OCI-LY1 (cell line): ENCODE results near the gene CTNND2.

Source experiments
- H2AFZ ChIP-seq: fragments of 200-600 bp; sonication (generic), shearing (Covaris generic); 2 replicates; pipeline ENCODE4 v1.6.0; 2014; ENCODE audit warnings: antibody characterized with exemption, mild to moderate bottlenecking, low read length
- H3F3A ChIP-seq: fragments of 200-600 bp; sonication (generic), shearing (Covaris generic); 2 replicates; pipeline ENCODE4 v1.6.0; 2014; ENCODE audit warnings: mild to moderate bottlenecking, antibody characterized with exemption, low read length, moderate library complexity; ENCODE audit not compliant: insufficient read depth
- H3K27ac ChIP-seq: fragments of 200-600 bp; sonication (generic); 2 replicates; pipeline ENCODE4 v1.5.1; 2014; ENCODE audit warnings: low read length, mixed run types, mild to moderate bottlenecking, low read depth; ENCODE audit not compliant: poor library complexity, severe bottlenecking
- H3K27me3 ChIP-seq: fragments of 200-600 bp; sonication (generic); 2 replicates; pipeline ENCODE4 v1.6.0; 2014; ENCODE audit warnings: antibody characterized with exemption, mild to moderate bottlenecking, low read length, moderate library complexity; ENCODE audit not compliant: insufficient read depth
- H3K36me3 ChIP-seq: fragments of 200-600 bp; sonication (generic); 2 replicates; pipeline ENCODE4 v1.6.1; 2014; ENCODE audit warnings: mild to moderate bottlenecking, antibody characterized with exemption, low read length, moderate library complexity, mixed read lengths; ENCODE audit not compliant: insufficient read depth
- H3K4me1 ChIP-seq: fragments of 200-600 bp; sonication (generic); 2 replicates; pipeline ENCODE4 v1.5.1; 2014; ENCODE audit warnings: mild to moderate bottlenecking, low read length, moderate library complexity; ENCODE audit not compliant: insufficient read depth, severe bottlenecking
- H3K4me2 ChIP-seq: fragments of 200-600 bp; sonication (generic), shearing (Covaris generic); 2 replicates; pipeline ENCODE4 v1.6.1; 2014; ENCODE audit warnings: low read length
- H3K4me3 ChIP-seq: fragments of 200-600 bp; sonication (generic); 2 replicates; pipeline ENCODE4 v1.5.1; 2014; ENCODE audit warnings: low read length, low read depth, mild to moderate bottlenecking, mixed read lengths; ENCODE audit not compliant: poor library complexity, severe bottlenecking
- H3K79me2 ChIP-seq: fragments of 200-600 bp; shearing (Covaris generic); 2 replicates; pipeline ENCODE4 v1.6.1; 2016; ENCODE audit warnings: mixed run types, low read length, mixed read lengths; ENCODE audit not compliant: insufficient read depth
- H3K9ac ChIP-seq: fragments of 200-600 bp; sonication (generic), shearing (Covaris generic); 2 replicates; pipeline ENCODE4 v1.6.1; 2014; ENCODE audit warnings: mild to moderate bottlenecking, low read length, mixed read lengths
- H3K9me2 ChIP-seq: fragments of 200-600 bp; sonication (generic), shearing (Covaris generic); 2 replicates; pipeline ENCODE4 v1.6.1; 2014; ENCODE audit warnings: low read depth, mild to moderate bottlenecking, low read length, mixed read lengths
- H3K9me3 ChIP-seq: fragments of 200-600 bp; shearing (Covaris generic); 2 replicates; pipeline ENCODE4 v1.6.1; 2014; ENCODE audit warnings: low read length, mixed read lengths
- H4K20me1 ChIP-seq: fragments of 200-600 bp; sonication (generic), shearing (Covaris generic); 2 replicates; pipeline ENCODE4 v1.6.0; 2016; ENCODE audit warnings: mild to moderate bottlenecking, low read length; ENCODE audit not compliant: insufficient read depth
- EZH2 ChIP-seq: fragments of 200-600 bp; sonication (generic), shearing (Covaris generic); IDR thresholded peaks from 2 replicates; pipeline ENCODE4 v1.8.0; 2017; ENCODE audit warnings: borderline replicate concordance, mixed run types, mild to moderate bottlenecking, antibody characterized with exemption, low read length, moderate library complexity, mixed read lengths
- TF ChIP-seq, protein P1 (sequence below): fragments of 200-600 bp; sonication (generic), shearing (Covaris generic); IDR thresholded peaks from 2 replicates; pipeline ENCODE4 v1.5.1; 2017; ENCODE audit warnings: mild to moderate bottlenecking, antibody characterized with exemption, low read length, moderate library complexity, mixed read lengths

Gene CTNND2

DNA sequence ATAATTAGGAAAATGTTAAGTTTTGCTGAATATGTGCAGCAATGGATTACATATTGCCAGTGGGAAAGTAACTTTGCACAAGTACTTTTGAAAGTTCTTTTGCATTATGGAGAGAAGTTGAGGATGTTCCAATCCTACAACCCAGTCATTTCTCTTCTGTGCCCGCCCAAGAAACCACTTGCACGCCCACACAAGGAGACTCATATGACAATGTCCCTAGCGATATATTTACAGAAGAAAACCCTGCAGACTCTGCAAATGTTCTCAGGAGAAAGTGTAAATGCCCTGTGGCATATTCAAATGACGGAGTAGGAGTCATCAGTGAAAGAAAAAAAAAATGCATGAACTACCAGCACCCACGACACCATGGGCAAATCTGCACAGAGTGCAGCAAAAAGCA lies 356.5 kb downstream of the CTNND2 start:
- Histone ChIP-seq H3K79me2 (no peaks in the 10 kb centered on the region), H2AFZ (no peak overlapping the region), H3K27me3 (no peaks in the 10 kb centered on the region), H4K20me1 (no peaks in the 10 kb centered on the region), H3K4me3 (no peak overlapping the region), H3K36me3 (no peaks in the 10 kb centered on the region), H3F3A (no peaks in the 10 kb centered on the region), H3K9me2 (no peaks in the 10 kb centered on the region), H3K4me2 (no peak overlapping the region), H3K9ac (no peak overlapping the region), H3K9me3 (no peaks in the 10 kb centered on the region), H3K4me1 (no peaks in the 10 kb centered on the region), H3K27ac (no peak overlapping the region)
- TF ChIP-seq EZH2 = no peak
- TF ChIP-seq, protein P1, sequence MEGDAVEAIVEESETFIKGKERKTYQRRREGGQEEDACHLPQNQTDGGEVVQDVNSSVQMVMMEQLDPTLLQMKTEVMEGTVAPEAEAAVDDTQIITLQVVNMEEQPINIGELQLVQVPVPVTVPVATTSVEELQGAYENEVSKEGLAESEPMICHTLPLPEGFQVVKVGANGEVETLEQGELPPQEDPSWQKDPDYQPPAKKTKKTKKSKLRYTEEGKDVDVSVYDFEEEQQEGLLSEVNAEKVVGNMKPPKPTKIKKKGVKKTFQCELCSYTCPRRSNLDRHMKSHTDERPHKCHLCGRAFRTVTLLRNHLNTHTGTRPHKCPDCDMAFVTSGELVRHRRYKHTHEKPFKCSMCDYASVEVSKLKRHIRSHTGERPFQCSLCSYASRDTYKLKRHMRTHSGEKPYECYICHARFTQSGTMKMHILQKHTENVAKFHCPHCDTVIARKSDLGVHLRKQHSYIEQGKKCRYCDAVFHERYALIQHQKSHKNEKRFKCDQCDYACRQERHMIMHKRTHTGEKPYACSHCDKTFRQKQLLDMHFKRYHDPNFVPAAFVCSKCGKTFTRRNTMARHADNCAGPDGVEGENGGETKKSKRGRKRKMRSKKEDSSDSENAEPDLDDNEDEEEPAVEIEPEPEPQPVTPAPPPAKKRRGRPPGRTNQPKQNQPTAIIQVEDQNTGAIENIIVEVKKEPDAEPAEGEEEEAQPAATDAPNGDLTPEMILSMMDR = no peak

DNA sequence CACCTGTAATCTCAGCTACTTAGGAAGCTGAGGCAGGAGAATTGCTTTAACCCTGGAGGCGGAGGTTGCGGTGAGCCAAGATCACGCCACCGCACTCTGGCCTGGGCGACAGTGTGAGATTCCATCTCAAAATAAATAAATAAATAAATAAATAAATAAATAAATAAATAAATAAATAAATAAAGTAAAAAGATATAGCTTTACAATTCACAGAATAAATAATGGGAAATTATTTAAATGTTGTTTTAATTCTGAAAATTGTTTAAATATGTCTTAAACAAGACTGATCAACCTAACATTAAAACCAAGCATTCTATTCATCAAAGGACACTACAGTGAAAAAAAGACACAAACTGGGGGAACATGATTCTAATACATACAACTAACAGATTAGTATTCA lies 357.1 kb downstream of the CTNND2 start:
- H3K9me3 ChIP-seq = no peaks in the 10 kb centered on the region
- H3K9ac ChIP-seq = no peak overlapping the region
- H3K9me2 ChIP-seq = no peaks in the 10 kb centered on the region
- no peaks in the 10 kb centered on the region for H3K27me3 ChIP-seq
- no peaks in the 10 kb centered on the region for H3F3A ChIP-seq
- no peaks in the 10 kb centered on the region for H3K79me2 ChIP-seq
- no peak overlapping the region for H3K27ac ChIP-seq
- no peaks in the 10 kb centered on the region for H3K4me1 ChIP-seq
- no peaks in the 10 kb centered on the region for H3K36me3 ChIP-seq
- H3K4me3 ChIP-seq = no peak overlapping the region
- H2AFZ ChIP-seq = no peak overlapping the region
- H4K20me1 ChIP-seq = no peaks in the 10 kb centered on the region
- H3K4me2 ChIP-seq = no peak overlapping the region
- TF ChIP-seq, protein P1 = no peak
- no peak for TF ChIP-seq EZH2

DNA sequence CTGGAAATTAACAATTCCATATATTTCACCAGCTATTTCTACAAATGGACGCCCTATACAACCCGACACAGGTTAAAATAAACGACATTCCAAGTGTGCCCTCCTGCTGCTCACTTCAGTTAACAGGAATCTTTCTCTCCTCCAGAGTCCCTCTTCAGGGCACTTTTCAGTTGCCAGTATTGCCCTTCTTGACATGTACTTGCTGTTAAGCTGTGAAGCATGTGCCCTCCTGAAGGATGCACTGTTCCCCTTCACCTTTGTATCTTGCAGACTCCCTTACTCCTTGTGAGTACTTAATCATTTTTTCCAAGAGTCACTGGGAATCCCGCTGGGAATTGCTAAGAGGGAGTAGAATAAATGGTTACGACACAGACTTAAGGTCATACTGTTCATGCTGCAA lies 364.1 kb downstream of the CTNND2 start:
- Histone ChIP-seq H3K9me3 (no peaks in the 10 kb centered on the region), H3F3A (no peaks in the 10 kb centered on the region), H3K4me2 (no peak overlapping the region), H3K9me2 (no peaks in the 10 kb centered on the region), H3K79me2 (no peaks in the 10 kb centered on the region), H3K9ac (no peak overlapping the region), H4K20me1 (no peaks in the 10 kb centered on the region), H3K4me3 (no peak overlapping the region), H3K27me3 (no peaks in the 10 kb centered on the region), H3K36me3 (no peaks in the 10 kb centered on the region), H3K4me1 (no peaks in the 10 kb centered on the region), H2AFZ (no peak overlapping the region), H3K27ac (no peak overlapping the region)
- no peak for TF ChIP-seq EZH2
- TF ChIP-seq, protein P1 = no peak
